ENCODE results near the gene MIGA2.

DNA sequence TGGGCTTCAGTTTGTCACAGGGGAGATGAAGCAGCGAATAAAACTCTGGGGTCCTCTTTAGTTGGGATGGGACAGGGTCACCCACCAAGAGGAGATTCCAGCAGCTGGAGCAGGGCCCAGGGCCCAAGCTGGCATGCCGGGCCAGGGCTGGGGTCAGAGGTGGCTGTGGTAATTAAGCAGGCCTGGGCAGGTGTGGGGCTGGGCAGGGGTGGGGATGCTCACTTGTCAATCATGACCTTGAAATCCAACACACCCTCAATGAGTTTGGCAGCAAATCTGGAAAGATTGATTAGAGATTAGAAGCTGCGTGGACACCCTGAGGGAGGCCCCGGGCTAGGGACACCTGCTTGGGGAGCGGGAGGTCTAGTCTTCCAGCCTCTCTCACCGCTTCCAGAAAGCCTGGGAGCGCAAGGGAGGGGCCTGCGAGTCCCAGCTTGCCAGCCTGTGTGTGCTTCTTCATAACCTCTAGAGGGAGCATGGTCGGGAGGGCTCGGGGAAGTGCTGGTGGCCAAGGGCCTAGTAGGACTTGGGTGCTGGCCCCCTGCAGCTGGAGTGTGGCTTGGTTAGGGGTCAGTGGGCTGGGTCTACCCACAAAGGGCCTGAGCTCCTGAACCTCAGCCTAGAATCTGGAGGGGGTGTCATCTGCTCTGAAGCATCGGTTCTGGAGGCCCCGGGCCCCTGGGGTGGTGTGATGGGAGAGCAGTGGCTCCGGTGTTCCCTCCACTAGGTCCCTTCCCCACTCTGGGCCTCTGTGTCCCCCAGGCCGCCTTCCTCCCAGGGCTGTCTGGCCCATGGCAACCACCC lies 66.6 kb downstream of the MIGA2 start:
- no peak for TF ChIP-seq POLR2AphosphoS5 (IDR thresholded peaks at IDR 0.05; ENCODE audit: low read depth, low read length)
- TF ChIP-seq TAF1 (IDR thresholded peaks at IDR 0.05; ENCODE audit: borderline replicate concordance, low read depth, low read length): no peak

Data from GM12892 (cell line).